OCI-M2 (cell line): ENCODE data around the gene KRTAP5-4.
"Not testable (repeated sequence)": the region's sequence is repeated elsewhere in the genome, so short reads cannot be mapped to it uniquely, and the experiment has no call there.

Experiments used
- DNase-seq: peaks from one replicate; lab custom pipeline; 2025; ENCODE audit not compliant: unreplicated experiment; lab: John Stamatoyannopoulos, UW

Gene KRTAP5-4, protein sequence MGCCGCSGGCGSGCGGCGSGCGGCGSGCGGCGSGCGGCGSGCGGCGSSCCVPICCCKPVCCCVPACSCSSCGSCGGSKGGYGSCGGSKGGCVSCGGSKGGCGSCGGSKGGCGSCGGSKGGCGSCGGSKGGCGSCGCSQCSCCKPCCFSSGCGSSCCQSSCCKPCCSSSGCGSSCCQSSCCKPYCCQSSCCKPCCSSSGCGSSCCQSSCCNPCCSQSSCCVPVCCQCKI

GRCh38 chr11:1622086-1622485 lies at the start of gene KRTAP5-4:
Gene KRTAP5-4 (minus strand): TSS chr11:1622138. CDS start chr11:1622093, 45 bp downstream.
- DNase-seq = no peak

GRCh38 chr11:1671658-1672057 lies 49.7 kb upstream of the KRTAP5-4 start:
- DNase-seq = no peak

DNA sequence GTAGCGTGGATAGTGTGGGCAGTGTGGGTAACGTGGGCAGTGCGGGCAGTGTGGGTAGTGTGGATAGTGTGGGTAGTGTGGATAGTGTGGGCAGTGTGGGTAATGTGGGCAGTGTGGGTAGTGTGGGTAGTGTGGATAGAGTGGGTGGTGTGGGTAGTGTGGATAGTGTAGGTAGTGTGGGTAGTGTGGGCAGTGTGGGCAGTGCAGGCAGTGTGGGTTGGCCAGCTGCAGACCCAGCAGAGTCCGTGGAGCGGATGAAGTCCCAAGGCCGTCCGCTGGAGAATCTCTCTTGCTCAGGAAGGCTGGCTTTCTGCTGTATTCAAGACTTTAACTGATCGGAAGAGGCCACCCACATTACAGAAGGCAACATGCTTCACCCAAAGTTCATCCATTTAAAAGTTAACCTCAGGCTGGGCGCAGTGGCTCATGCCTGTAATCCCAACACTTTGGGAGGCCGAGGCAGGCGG lies 49.0 kb upstream of the KRTAP5-4 start:
- DNase-seq = no peak

GRCh38 chr11:1670457-1670856 lies 48.5 kb upstream of the KRTAP5-4 start:
- DNase-seq = not testable (repeated sequence)

- no peak for DNase-seq
Measured at GRCh38 chr11:1669546-1670218, 47.7 kb upstream of the KRTAP5-4 start.

DNA sequence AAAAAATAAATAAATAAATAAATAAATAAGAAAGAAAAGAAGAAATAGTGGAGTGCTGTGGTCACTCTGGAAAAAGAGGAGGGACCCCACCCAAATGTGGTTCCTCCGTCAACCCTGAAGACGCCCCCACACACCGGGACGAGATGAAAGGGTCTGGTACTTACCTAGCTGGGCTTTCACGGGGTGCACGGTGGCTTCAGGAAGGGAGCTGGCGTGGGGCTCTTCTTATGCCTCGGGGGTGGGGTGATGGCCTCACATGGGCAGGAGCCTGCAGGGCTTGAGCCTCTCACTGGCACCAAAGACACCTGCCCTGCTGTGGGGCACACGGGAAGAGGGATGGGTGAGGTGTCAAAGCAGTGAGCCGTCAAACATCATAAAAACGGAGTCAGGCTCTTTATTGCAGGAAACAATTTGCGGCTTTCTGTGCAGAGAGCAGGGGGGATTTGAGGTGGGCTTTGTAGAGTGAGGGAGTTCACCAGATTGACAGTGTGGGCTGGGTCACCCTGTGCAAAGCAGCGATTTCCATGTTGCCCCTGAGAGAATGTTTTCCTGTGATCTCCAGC lies 47.1 kb upstream of the KRTAP5-4 start:
- no peak for DNase-seq

DNA sequence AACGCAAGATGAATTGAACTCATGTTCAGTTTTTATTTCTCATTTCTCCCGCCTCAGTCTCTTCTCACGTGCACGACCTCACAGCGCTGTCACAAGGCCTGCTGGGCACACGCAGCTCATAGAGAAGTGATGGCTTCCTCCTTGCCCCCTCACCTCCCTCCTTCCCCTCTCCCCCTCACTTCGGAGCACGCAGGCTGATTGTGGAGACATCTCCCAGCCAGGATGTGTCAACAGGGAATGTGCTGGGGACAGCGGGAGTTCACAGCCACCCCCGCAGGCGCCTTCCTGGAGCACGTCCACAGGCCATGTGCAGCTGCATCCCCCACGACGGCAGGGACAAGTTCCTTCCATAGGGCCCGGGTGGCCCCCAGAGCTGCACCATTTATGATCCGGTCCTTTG lies 46.0 kb upstream of the KRTAP5-4 start:
- DNase-seq = no peak

DNA sequence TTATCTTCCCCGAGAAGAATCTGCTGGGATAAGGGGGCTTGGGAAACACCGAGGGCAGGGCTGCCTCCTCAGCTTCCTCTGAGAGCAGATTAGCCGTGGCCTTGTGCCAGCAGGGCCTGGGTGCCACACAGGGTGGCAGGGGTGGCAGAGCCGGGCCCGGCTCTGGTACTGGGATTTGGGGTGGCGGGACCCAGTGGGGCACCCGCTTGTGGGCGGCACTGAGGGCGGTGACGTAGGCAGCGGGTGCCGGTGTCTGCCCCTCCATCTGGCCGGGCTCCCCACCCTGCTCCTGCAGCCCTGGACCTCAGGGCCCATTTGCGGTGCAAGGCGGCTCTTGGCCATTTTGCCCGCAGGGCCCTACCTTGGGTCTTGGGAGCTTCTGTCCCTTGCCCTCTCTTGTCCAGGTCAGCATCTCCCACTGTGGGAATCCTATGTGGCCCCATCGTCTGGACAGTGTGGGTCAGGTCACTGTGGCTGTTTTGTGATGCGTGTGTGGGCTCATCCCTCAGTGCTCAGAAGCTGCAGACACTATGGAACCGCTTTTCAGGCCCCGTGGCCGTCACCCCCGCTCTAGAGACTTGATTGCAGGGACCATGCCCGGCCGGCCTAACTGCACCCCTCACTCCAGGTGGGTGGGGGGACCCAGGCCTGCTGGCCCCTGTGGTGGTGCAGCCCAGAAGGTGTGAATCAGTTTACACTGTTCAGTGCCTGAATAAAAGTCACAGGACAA lies 45.3 kb upstream of the KRTAP5-4 start:
- no peak for DNase-seq

DNA sequence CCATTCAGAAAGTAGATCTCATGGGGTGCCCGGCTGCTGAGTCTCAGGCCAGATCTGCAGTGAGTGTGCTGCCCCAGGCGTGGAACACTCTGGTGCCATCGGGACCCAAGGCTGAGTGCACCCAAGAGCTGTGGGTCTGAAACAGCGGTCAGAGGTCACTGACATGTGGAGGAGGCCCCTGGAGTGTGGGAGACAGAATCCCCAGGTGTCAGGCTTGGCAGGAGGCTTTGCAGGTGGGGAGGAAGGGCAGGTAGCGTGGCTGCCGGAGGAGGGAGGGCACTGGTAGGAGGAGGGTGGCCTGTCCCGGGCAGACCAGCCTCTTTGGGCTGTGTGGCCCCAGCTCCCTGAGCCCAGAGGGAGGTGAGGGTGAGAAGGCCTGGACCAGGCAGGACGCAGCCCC lies 43.4 kb upstream of the KRTAP5-4 start:
- DNase-seq = no peak

- not testable (repeated sequence) for DNase-seq
Measured at GRCh38 chr11:1662699-1663283, 40.9 kb upstream of the KRTAP5-4 start.

- not testable (repeated sequence) for DNase-seq
Measured at GRCh38 chr11:1661454-1662269, 39.7 kb upstream of the KRTAP5-4 start.

DNA sequence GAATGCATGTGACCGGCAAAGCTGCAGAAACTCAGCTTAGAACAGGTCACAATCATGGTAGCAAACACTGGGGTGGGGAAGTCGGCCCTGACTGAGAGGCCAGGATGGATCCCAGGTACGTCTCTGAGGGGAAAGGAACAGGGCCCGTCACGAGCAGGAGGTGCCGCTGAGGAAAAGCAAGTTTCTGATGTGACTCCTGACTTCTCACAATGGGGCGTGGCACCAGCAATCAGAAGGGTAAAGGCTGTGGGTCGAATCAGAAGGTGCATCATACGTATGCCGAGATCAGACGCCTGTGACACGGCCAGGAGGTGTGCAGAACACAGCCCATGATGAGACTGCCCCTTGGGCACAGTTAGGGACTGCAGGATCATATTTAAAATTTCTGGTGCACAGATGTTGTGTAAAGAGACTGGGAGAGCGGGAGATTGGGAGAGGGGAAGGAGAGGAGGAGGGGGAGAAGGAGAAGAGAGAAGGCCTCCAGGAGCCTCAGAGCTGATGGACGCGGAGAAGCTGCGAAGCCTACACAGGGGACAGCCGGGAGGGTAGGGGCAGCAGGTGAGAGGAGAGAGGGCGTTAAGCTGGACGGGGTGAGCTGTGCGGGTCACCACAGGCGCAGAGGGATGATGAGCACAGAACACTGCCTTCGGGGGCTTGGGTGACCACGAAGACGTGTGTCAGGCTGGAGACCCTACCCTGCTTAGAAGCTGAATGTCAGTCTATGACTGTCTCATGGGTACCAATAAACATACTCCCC lies 38.4 kb upstream of the KRTAP5-4 start:
- DNase-seq = no peak

DNA sequence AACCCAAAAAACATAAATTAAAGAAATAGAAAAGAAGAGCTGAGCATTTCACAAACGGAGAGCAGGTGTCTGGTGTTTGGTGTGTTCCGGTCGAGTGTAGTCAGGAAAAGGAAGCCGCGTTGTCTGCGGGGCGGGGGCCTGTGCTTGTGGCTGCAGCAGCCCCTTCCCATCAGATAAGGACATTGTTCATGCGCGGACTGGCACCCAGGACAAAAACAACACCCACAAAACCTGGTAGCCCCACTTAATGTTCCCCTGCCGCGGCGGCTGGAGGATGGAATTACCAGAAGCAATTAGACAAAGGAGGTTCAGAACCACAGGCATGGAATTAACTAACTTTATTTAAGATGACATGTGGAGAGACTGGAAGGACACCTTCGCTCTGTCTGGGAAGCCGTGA lies 37.6 kb upstream of the KRTAP5-4 start:
- DNase-seq = no peak

DNA sequence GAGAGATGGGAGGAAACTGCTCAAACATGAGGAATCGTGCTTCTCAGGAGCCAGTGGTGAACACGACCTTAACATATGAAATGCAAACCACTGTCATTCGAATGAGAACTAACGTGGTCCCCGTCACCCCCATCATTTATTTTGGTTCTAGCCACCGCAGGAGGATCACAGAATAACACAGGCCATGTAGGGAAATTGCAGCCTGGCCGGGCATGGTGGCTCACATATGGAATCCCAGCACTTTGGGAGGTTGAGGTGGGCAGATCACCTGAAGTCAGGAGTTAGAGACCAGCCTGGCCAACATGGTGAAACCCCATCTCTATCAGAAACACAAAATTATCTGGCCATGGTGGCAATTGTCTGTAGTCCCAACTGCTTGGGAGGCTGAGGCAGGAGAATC lies 34.7 kb upstream of the KRTAP5-4 start:
- no peak for DNase-seq

DNA sequence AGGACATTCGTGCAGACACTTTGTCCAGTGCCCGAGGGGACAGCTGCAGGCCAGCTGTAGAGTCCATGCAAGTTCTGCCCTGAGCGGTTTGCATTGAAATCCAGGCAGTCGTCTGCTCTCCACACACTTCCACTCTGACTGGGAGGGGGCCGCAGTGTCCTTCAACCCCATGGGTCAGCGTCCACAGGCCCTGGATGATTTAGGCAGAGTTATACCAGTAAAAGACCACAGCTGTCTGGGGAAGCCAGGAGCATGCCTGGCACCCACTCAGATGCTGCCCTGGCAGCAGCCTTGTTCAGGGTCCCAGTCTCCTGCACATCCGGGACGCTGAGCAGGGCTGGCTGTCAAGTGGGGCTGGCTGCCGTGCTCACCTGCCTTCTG lies 34.1 kb upstream of the KRTAP5-4 start:
- no peak for DNase-seq

DNA sequence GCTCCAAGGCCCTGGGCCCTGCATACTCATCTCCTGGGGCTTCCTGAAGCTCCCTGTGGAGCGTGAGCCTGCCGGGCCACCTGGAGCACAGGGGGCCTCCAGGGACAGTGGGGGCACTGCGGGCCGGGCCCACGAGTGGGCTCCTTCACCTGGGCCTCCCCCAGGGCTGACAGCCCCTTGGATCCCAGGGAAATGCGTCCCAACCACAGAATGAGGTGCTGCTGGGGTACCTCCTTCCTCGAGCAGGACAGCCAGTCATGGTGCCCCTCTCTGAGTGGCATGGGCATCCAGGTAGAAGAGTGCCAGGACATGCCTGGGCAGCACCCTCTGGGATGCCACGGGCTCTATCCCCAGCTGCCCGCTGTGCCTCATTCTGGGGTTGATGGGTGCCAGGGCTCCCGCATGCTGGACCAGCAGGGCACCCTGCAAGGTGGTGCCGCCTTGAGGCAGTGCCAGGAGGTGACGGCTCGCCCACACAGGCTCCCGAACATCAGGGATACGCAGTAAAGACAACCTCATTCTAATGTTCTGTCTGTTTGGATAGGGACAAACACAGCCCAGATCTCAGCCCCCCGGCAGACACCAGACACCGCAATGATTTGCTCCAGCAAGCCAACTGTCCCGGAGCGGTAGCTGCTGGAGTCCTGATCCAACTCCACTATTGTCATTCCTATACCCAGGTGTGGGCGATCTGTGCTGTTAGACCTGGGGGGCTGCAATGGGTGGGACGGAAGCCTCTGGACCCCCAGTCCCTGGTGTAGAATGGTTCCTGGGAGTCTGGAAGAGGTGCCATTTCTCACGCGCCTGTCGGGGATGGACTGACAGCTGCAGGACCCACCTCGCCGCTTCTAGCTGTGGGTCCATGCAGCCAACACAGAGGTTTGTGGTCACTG lies 33.5 kb upstream of the KRTAP5-4 start:
- DNase-seq = no peak

- DNase-seq = no peak
Measured at GRCh38 chr11:1654388-1655167, 32.6 kb upstream of the KRTAP5-4 start.
